ENCODE results near the gene HOXA1.

Gene HOXA1

GRCh38 chr7:27095897-27096767 lies at the start of gene HOXA1:
Gene HOXA1 (minus strand): TSS chr7:27096000. CDS start chr7:27095912, 88 bp downstream.
- no peak for DNase-seq

- no peak for DNase-seq
These were observed 49.5 kb upstream of the HOXA1 start for GRCh38 chr7:27145165-27145913.

- DNase-seq = no peak
These were observed 49.0 kb upstream of the HOXA1 start for GRCh38 chr7:27144781-27145164.

- DNase-seq = no peak
These were observed 48.4 kb upstream of the HOXA1 start for GRCh38 chr7:27143950-27144780.

- DNase-seq = no peak
These were observed 47.5 kb upstream of the HOXA1 start, which contains the start of gene HOXA5 for GRCh38 chr7:27143023-27143949. Gene HOXA5 (minus strand): TSS chr7:27143681. CDS start chr7:27143607, 74 bp downstream.

GRCh38 chr7:27142580-27143022 lies 46.8 kb upstream of the HOXA1 start:
- DNase-seq = no peak

GRCh38 chr7:27141923-27142579 lies 46.3 kb upstream of the HOXA1 start:
- DNase-seq = no peak

GRCh38 chr7:27141137-27141922 lies 45.5 kb upstream of the HOXA1 start:
- DNase-seq = no peak

- DNase-seq = no peak
These were observed 44.5 kb upstream of the HOXA1 start for GRCh38 chr7:27140126-27140857.

- no peak for DNase-seq
These were observed 43.7 kb upstream of the HOXA1 start for GRCh38 chr7:27139334-27140125.

GRCh38 chr7:27138985-27139333 lies 43.2 kb upstream of the HOXA1 start:
- DNase-seq = no peak

GRCh38 chr7:27138472-27138871 lies 42.7 kb upstream of the HOXA1 start:
- no peak for DNase-seq

- DNase-seq = no peak
These were observed 42.0 kb upstream of the HOXA1 start for GRCh38 chr7:27137640-27138315.

GRCh38 chr7:27134392-27134791 lies 38.6 kb upstream of the HOXA1 start:
- no peak for DNase-seq

- DNase-seq = no peak
These were observed 37.8 kb upstream of the HOXA1 start for GRCh38 chr7:27133409-27134231.

GRCh38 chr7:27132978-27133377 lies 37.2 kb upstream of the HOXA1 start:
- no peak for DNase-seq

GRCh38 chr7:27132214-27132613 lies 36.4 kb upstream of the HOXA1 start:
- DNase-seq = no peak

Measured in SHP77 treated with DMSO at 0.1 percent for 48 hours (cell line).